HuH-7 (cell line): ENCODE results near the gene TFPT.

Experiments
- DNase-seq: peaks from one replicate; pipeline ENCODE4 v3.0.0; 2011; ENCODE audit warnings: low spot score

TFPT gene

GRCh38 chr19:54074851-54075250, 40.6 kb downstream of the TFPT start:
- DNase-seq, result no peak

GRCh38 chr19:54073829-54074228, 41.6 kb downstream of the TFPT start:
- DNase-seq, result no peak

GRCh38 chr19:54069470-54069869, 46.0 kb downstream of the TFPT start:
- DNase-seq, result no peak

- DNase-seq, result no peak
These were observed 51.9 kb downstream of the TFPT start, which contains the start of gene VSTM1 for GRCh38 chr19:54063350-54064116. TSS of gene VSTM1 (minus strand) at chr19:54063897. CDS start at chr19:54063777, 120 bp downstream.

GRCh38 chr19:54062643-54063042, 52.8 kb downstream of the TFPT start:
- no peak for DNase-seq
